GM18505 (cell line): ENCODE measurements around the gene RBM20.

Experiments used
- ATAC-seq: cut with Tn5 transposase; IDR thresholded peaks from one replicate; pipeline ENCODE4 v1.9.1; 2021; ENCODE audit not compliant: unreplicated experiment
- POLR2A ChIP-seq: IDR thresholded peaks from 4 replicates; pipeline ENCODE4 v1.6.1; 2011; ENCODE audit warnings: borderline replicate concordance; ENCODE audit not compliant: insufficient read depth, insufficient read length; ENCODE audit errors: extremely low read depth

Gene RBM20

DNA sequence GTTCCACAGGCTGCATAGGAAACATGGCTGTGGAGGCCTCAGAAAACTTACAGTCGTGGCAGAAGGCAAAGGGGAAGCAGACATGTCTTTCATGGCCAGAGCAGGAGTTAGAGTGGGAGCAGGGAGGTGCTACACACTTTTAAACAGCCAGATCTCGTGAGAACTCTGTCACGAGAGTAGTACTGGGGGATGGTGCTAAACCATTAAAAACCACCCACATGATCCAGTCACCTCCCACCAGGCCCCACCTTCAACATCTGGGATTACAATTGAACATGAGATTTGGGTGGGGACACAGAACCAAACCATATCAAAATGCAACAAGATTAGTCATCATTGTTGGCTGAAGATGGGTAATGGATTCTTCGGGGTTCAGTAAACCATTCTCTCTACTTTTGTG, 162.2 kb downstream of the RBM20 start:
- no peak for TF ChIP-seq POLR2A

DNA sequence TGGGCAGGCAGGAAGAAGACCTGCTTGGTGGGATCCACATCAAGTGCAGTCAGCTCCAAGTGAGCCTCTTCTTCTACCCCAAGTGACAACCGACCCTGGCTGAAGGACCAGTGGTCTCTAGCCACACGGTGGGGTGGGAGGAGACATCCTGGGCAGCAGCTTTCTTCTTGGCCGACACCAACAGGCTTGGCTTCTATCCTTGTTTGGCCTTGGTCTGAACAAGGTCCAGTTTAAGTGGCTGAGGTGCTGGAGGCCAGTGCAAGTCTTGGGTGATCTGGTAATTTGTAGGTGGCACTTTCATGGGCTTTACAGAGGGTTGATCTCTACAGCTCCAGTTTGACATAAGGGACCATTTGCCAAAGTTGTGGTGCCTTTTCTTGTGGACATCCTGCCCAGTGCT, 164.0 kb downstream of the RBM20 start:
- TF ChIP-seq POLR2A: no peak
- no peak for ATAC-seq

More for the DNA sequence above, 162.2 kb downstream of the RBM20 start:
- no peak for ATAC-seq

DNA sequence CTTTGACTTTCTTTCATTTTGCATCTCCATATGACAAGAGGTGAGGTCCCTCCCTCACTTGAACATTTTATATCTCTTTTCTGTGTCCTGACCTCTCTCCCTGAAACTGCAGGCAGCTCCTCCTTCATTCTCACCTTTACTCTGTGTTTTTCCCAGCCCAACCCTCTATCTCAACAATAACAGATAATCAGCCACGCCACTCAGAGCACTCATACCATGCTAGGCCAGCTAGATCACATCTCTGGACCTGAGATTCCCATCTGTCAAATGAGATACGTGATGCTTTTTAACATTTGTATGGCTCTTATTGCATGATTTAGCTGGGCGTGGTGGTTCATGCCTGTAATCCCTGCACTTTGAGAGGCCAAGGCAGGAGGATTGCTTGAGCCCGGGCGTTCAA, 164.5 kb downstream of the RBM20 start:
- ATAC-seq: no peak
- TF ChIP-seq POLR2A: no peak

DNA sequence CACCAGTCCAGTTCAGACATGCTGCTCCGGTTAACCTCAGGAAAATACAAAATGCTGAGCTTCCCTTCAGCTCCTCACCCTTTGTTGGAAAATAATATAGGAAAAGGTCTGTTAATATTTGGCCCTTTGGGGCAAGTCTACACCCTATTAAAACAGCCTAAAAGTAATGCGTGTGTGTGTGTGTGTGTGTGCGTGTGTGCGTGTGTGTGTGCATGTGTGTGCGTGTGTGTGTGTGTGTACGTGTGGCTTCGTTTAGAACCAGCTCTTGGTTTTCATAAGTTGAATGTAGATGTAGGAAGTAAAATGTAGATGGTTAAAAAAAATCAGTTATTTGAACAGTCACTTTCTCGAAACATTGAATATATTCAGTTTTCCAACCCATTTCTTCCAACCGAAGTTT, 166.5 kb downstream of the RBM20 start:
- no peak for TF ChIP-seq POLR2A
- no peak for ATAC-seq

DNA sequence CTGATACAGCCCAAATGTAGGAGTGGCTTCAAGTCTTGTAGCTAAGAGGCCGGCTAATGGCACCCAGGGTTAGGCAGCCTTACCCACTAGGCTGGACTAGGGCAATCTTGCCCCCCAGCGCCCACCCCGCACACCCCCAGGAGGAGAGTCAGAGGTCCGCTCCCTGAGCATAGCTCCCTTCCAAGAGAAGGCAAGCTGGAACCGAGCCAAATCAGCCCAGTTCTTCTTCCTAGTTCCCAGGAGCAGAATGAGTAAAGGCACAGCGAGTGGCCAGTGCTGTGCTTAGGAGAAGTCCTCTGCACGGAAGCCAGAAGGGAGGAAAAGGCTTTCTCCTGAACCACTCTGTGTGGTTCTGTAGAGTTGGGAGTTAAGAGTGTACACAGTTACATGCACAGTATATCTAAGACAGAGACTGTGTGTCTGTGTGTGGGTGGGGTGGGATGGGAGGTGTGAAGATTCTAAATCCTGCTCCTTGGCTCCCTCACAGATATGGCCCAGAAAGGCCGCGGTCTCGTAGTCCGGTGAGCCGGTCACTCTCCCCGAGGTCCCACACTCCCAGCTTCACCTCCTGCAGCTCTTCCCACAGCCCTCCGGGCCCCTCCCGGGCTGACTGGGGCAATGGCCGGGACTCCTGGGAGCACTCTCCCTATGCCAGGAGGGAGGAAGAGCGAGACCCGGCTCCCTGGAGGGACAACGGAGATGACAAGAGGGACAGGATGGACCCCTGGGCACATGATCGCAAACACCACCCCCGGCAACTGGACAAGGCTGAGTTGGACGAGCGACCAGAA, 167.8 kb downstream of the RBM20 start:
- ATAC-seq: no peak
- TF ChIP-seq POLR2A: no peak

DNA sequence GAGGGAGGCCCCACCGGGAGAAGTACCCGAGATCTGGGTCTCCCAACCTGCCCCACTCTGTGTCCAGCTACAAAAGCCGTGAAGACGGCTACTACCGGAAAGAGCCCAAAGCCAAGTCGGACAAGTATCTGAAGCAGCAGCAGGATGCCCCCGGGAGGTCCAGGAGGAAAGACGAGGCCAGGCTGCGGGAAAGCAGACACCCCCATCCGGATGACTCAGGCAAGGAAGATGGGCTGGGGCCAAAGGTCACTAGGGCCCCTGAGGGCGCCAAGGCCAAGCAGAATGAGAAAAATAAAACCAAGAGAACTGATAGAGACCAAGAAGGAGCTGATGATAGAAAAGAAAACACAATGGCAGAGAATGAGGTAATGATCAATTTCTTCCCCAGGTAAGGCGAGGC, 168.4 kb downstream of the RBM20 start:
- no peak for TF ChIP-seq POLR2A
- ATAC-seq: no peak

DNA sequence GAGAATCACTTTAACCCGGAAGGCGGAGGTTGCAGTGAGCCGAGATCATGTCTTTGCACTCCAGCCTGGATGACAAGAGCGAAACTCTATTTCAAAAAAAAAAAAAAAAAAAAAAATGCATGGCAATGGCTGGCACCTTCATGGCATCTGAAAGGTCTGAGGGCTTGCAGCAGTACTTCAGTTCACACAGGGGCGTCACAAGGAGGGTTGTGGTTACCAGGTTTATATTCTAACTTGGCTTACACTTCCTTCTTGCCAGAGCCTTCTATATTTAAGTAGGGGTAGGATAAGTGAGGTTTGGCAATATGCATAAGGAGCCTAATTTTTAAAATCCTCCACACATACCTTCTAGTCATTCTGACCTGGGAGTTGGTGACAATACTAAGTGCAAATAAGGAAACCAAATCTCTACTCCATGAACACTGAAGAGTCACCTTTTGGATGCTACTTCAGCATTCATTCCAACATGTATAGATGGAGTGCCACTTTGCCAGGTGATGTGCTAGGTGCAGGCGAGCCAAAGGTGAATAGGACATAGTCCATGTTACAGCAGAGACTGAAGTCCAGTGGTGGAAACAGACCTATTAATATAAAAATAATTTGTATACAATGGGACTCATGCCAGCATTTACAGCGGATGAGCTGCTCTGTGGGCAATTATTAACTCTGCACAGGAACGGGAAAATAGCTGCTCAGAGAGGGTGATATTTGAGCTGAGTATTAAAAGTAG, 169.8 kb downstream of the RBM20 start:
- ATAC-seq: no peak
- TF ChIP-seq POLR2A: no peak

DNA sequence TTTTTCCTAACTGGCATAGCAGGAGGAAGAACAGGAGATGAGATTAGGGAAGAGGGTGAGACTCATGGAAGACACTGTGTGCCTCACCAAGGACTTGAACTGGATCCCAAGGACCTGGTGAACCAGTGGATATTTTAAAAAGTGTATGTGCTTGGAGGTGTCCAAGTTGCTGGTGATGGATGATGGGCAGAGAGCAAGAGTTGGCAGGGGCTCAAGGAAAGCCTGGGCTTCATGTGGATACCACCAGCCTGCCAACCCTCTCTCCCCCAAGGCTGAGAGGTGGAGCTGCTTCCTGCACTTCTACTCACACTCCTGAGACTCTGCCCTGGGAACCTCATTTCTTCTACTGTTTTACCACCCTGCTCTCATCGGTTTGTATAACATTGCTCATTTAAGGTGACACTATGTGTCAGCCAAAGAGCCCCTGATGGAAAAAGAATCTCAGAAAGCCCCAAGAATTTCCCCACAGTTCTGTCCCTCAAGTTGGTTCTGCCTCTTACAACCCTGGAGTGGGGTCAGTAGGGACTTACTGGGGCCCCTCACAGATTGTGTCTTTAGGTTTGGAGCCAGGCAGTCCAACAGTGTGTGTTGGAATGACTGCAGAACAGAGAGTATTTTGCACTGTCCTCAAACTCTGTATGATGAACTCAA, 171.3 kb downstream of the RBM20 start:
- ATAC-seq: peak; percentile 44
- TF ChIP-seq POLR2A: peak; percentile 43

DNA sequence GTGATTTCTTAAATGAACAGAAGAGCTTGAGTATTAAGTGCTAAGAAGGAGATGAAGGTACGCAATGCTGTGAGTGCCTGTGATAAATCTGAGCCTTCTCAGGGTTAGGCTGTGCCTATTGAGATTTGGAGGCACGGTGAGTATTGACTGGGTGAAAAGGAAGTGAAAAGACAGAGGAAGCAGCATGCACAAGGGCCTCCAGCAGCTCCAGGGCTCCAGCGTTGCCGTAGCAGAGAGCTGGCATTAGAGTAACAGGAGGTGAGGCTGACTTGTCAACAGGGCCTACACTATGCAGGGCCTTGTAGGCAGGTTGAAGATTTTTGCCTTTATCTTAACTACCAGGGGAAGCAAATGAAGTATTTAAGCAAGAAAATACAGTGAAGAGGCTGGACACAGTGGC, 173.5 kb downstream of the RBM20 start:
- ATAC-seq: peak; percentile 51
- no peak for TF ChIP-seq POLR2A

DNA sequence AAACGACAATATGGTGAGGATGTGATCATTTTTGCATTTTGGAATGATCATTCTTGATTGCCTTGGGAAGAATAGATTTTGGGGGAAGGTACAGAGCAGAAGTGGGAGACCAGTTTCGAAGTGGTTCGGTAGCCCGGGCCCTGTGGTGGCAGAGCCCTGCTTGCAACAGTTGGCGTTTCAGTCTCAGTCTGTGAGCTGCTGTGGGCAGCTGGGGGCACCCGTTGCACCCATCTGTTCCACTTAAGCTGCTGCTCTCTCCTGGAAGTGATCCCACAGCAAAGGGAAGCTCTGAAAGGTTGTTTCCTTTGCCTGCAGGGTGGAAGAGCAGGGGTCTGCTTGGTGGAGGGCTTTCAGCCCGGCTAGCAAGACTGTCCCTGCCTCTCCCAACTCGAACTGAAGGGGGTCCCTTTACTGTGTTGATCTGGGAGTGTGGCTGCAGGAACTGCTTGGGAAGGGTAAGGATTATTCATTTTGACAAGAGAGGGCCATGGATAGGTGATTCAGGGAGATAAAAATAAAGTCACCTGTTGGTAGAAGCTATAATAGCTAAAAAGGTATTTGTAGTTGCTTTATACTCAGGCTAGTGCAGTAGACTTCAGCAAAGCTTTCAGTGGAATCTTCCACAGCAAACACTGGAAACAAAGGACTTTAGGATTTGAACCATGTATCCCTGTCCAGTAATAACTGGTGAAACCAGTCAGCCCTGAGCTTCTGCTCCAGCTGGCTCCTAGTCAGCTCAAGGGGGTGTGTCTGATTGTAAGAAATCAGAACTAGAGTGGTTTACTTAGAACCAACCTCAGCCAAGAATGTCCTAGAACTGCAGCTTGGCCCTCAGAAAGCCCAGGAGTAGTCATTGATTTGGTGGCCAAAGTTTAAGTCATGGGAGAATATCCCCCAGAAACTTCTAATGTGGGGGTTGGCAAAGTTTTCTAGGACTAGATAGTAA, 174.4 kb downstream of the RBM20 start:
- ATAC-seq: no peak
- TF ChIP-seq POLR2A: no peak

DNA sequence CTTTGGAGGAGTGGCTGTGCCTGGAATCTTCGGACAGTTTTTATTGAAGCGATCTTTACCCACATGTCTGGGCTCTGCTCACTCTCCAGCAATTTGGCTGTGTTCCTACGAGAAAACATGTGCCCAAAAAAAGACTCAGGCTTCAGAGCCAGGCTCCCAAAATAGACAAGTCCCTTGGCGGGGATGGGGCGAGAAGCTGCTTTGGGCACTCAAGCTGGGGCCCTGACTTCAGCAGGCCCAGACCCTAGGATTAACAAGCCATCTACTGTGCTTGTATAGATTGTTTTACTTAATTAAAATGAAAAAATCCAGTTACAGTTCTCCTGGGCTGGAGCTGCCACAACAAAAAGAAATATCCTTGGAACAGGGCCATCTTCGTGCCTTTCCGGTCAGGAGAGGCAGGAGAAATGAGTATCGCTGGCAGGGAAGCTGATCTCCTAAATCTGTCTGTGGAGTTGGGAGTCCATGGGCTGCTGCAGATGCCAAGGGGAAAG, 176.2 kb downstream of the RBM20 start:
- ATAC-seq: no peak

DNA sequence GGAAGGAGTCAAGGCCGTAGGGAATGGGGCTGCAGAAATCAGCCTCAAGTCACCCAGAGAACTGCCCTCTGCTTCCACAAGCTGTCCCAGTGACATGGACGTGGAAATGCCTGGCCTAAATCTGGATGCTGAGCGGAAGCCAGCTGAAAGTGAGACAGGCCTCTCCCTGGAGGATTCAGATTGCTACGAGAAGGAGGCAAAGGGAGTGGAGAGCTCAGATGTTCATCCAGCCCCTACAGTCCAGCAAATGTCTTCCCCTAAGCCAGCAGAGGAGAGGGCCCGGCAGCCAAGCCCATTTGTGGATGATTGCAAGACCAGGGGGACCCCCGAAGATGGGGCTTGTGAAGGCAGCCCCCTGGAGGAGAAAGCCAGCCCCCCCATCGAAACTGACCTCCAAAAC, 177.4 kb downstream of the RBM20 start:
- no peak for ATAC-seq
- TF ChIP-seq POLR2A: no peak

More for the DNA sequence above, 176.2 kb downstream of the RBM20 start:
- TF ChIP-seq POLR2A: no peak
